Measurements from ENCODE around the gene UBL4B.

UBL4B gene

GRCh38 chr1:110119843-110120242 is 7.6 kb downstream of the UBL4B start:
- no peak for TF ChIP-seq CTCF (IDR thresholded peaks at IDR 0.05; ENCODE audit: extremely low read depth, missing control alignments)
- DNase-seq (ENCODE audit: low spot score): no peak

GRCh38 chr1:110120960-110121561 is 8.8 kb downstream of the UBL4B start:
- no peak for DNase-seq (ENCODE audit: low spot score)
- TF ChIP-seq CTCF (IDR thresholded peaks at IDR 0.05; ENCODE audit: extremely low read depth, missing control alignments): no peak

GRCh38 chr1:110123224-110123623 is 11.0 kb downstream of the UBL4B start:
- no peak for DNase-seq (ENCODE audit: low spot score)
- TF ChIP-seq CTCF (IDR thresholded peaks at IDR 0.05; ENCODE audit: extremely low read depth, missing control alignments): no peak

GRCh38 chr1:110125810-110126209 is 13.6 kb downstream of the UBL4B start:
- no peak for DNase-seq (ENCODE audit: low spot score)
- no peak for TF ChIP-seq CTCF (IDR thresholded peaks at IDR 0.05; ENCODE audit: extremely low read depth, missing control alignments)

GRCh38 chr1:110130113-110130591 is 17.9 kb downstream of the UBL4B start:
- TF ChIP-seq CTCF (IDR thresholded peaks at IDR 0.05; ENCODE audit: extremely low read depth, missing control alignments): peak; percentile 4
- DNase-seq (ENCODE audit: low spot score): no peak

GRCh38 chr1:110130989-110131388 is 18.7 kb downstream of the UBL4B start:
- no peak for TF ChIP-seq CTCF (IDR thresholded peaks at IDR 0.05; ENCODE audit: extremely low read depth, missing control alignments)
- DNase-seq (ENCODE audit: low spot score): no peak

GRCh38 chr1:110132682-110133081 is 20.4 kb downstream of the UBL4B start:
- no peak for TF ChIP-seq CTCF (IDR thresholded peaks at IDR 0.05; ENCODE audit: extremely low read depth, missing control alignments)
- no peak for DNase-seq (ENCODE audit: low spot score)
